GM18867 (cell line): ENCODE data around the gene UGGT2.
A peak's percentile ranks its signal among the peaks of the same experiment; 100 is the strongest.
"Not testable (repeated sequence)": the region's sequence is repeated elsewhere in the genome, so short reads cannot be mapped to it uniquely, and the experiment has no call there.

Experiments used
- ATAC-seq: cut with Tn5 transposase; IDR thresholded peaks from one replicate; pipeline ENCODE4 v1.9.1; 2021; ENCODE audit warnings: mild to moderate bottlenecking, moderate library complexity; ENCODE audit not compliant: unreplicated experiment

UGGT2 gene

DNA sequence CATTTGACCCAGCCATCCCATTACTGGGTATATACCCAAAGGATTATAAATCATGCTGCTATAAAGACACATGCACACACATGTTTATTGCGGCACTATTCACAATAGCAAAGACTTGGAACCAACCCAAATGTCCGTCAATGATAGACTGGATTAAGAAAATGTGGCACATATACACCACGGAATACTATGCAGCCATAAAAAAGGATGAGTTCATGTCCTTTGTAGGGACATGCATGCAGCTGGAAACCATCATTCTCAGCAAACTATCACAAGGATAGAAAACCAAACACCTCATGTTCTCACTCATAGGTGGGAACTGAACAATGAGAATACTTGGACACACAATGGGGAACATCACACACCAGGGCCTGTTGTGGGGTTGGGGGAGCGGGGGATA, 2.2 kb downstream of the UGGT2 start:
- not testable (repeated sequence) for ATAC-seq

DNA sequence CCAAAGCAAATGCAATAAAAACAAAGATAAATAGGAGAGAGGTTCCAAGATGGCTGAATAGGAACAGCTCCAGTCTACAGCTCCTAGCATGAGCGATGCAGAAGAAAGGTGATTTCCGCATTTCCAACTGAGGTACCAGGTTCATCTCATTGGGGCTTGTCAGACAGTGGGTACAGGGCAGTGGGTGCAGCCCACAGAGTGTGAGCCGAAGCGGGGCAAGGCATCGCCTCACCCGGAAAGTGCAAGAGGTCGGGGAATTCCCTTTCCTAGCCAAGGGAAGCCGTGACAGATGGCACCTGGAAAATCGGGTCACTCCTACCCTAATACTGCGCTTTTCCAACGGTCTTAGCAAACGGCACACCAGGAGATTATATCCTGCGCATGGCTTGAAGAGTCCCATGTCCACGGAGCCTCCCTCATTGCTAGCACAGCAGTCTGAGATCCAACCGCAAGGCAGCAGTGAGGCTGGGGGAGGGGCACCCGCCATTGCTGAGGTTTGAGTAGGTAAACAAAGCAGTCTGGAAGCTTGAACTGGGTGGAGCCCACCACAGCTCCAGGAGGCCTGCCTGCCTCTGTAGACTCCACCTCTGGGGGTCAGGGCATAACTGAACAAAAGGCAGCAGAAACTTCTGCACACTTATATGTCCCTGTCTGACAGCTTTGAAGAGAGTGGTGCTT, 6.6 kb downstream of the UGGT2 start:
- not testable (repeated sequence) for ATAC-seq

DNA sequence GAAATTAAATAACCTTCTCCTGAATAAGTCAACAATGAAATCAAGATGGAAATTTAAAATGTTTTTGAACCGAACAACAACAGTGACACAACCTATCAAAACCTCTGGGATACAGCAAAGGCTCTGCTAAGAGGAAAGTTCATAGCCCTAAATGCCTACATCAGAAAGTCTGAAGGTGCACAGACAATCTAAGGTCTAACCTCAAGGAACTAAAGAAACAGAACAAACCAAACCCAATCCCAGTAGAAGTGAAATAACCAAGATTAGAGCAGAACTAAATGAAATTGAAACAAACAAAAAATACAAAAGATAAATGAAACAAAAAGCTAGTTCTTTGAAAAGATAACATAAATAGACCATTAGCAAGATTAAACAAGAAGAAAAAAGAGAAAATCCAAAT, 9.0 kb downstream of the UGGT2 start:
- ATAC-seq, result no peak

DNA sequence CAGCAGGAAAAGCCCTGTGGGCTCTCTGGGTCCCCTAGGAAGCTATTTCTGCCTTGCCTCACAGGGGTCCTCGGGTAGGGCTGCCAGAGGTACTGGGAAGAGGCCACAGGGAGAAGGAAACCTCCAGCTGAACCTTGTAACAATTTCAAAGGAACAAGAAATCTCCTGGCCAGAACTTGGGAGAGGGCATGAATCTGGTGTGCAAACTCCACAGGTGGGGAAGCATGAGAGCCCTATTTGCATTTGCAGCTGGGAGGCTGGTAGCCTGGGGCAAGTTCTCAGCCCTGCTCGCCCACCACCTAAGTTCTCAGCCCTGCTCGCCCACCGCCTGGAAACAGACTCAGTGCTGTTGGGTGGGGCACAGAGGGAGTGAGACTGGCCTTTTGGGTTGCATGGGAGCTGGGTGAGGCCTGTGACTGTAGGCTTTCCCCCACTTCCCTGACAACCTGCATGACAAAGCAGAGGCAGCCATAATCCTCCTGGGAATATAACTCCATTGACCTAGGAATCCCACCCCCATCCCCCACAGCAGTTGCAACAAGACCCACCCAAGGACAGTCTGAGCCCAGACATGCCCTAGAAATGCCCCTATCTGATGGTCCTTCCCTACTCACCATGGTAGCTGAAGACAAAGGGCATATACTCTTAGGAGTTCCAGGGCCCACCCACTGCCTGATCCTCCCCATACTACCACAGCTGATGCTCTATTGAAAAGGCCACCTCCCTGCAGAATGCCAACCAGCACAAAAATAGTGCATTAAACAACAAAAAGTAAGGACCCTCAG, 11.7 kb downstream of the UGGT2 start:
- no peak for ATAC-seq

DNA sequence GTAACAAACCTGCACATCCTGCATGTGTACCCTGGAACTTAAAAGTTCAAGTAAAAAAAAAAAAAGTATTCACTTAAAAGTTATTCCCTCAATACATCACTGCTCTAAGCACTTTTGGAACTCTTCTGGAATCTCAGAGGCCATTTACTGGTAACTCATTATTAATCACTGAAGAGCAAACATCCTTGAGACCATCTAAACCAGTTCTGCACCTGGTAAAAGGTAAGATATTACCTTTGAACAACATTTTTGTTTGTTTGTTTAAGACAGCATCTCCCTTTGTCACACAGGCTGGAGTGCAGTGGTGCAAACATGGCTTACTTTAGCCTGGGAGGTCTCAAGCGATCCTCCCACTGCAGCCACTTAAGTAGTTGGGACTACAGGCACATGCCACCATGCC, 16.7 kb downstream of the UGGT2 start:
- no peak for ATAC-seq

DNA sequence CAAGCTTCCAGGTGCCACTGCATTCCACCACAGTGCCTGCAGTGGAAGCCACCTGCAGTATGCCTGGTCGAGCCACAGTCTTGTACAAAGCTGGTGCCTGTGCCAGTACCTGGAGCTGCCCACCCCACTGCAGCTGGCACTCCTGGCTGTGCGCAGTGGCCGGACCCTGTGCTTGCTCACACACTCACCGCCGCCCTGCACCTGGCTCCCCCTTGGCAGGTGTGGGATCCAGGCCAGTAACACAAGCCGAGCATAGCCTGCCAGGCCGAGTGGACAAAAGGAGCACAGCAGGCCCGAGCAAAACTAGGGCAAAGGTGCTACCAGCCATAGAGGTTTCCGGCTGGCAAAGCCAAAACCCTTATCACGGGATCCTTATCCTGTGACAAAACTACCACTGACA, 18.5 kb downstream of the UGGT2 start:
- ATAC-seq, result no peak

DNA sequence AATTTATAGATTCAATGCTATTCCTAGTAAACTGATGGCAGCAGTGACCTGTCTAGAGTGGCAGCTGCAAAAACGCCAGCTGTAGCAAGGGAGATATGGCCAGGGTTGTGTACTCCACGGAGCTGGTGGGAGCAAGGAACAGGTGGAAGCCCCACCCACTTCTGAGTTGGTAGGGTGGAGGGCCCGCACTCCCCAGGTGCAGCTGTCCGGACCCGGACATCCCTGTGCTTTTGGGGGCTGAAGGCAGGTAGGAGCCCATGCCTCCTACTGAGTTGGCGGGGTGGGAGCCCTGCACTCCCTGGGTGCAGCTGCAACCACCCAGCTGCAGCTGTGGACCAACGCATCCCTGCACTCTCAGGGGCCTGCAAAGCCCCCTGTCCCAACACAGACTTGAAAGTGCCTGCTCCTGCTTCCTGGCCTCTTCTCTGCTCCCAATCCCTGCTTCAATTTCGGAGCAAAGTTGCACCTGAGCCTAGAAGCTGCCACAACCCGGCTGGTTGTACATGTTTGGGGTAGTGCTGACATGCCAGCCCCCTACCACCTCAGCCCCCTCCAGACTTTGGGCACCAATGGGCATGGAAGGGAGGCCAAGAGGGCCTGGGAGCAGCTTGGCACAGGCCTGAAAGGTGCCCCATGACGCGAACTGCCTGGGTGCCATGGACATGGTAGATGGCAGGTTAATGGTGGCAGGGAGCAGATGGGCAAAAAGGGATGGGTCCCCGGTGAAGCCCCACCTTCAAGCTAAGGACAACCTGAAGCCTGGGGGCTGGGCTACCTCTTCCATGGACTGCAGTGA, 19.8 kb downstream of the UGGT2 start:
- no peak for ATAC-seq

DNA sequence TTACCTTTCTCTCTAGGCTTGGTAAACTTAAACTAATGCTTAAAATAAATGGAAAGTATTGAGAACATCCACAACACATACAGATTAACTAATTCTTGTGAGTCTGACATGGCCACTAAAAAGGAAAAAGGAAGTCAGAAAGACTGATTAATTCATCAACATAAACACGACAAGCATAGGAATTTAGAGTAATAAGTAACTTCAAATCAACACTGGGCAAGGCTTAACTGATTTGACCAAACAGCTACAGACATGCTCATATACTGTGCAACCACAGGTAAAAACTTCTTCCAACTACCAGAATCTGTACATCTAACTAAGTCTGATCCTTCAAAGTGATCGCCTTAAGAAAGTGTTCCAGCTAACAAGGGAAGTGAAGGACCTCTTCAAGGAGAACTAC, 20.5 kb downstream of the UGGT2 start:
- ATAC-seq, result no peak

DNA sequence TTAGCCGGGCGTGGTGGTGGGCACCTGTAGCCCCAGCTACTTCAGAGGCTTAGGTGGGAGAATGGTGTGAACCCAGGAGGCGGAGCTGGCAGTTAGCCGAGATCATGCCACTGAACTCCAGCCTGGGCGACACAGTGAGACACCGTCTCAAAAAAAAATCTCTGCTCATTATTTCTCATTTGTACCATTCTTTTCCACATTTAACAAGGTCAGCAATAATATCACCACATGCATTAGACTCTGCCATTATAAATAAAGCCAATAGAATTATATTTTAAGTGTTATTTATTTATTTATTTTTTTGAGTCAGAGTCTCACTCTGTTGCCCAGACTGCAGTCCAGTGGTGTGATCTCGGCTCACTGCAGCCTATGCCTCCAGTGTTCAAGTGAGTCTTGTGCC, 24.2 kb downstream of the UGGT2 start:
- no peak for ATAC-seq

DNA sequence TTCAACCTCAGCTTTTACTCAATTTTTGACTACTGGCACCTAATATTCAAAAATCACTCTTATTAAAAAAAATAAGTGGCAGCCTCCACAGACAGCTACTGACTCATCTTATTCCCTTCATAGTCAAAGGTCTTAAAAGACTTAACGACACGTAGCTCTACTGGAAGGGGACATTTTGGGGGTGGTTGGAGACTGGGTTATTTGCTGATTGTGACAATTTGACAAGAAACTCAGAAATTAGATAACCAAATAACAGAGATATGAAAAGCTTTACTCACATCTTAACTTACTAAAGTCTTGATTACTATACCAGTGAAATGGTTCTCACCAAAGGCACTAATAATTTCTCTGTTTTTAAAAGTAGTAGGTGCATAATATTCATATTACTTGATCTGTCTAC, 25.7 kb downstream of the UGGT2 start:
- no peak for ATAC-seq

DNA sequence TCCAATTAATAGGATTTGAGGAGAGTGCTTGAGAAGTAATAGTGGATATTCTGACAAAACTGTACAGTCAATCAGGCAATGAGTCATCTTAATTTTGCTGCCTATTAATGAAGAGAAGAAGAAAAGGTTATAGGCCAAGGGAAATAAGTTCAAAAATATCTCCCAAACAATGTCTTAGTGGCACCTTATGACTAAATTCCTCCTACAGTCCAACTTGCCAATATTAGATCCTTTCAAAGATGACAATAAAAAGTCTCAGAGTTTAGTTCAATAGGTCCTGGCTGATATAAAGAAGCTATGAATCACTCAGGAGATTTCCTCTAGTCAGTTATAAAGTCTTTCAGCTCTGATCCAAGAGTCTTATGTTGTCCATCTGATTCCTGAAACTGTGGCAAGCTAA, 27.9 kb downstream of the UGGT2 start:
- ATAC-seq, result no peak

DNA sequence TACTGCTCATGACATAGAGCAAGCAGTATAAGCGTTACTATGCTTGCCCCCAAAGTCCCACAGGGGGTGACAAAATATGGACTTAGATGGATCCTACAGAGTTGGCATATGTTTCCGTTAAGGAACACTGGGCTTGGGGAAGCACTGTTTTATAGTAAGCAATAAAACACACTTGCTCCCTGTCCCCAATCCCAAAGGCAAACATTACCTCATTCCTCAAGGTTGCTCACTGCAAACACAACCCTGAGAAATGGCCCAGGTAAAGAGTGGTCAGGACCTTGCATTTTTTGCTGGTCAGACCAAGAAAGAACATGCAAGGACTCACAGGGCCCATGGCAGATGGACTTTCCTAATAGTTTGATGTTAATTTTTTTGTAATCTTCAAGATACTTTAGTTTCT, 32.3 kb downstream of the UGGT2 start:
- no peak for ATAC-seq

DNA sequence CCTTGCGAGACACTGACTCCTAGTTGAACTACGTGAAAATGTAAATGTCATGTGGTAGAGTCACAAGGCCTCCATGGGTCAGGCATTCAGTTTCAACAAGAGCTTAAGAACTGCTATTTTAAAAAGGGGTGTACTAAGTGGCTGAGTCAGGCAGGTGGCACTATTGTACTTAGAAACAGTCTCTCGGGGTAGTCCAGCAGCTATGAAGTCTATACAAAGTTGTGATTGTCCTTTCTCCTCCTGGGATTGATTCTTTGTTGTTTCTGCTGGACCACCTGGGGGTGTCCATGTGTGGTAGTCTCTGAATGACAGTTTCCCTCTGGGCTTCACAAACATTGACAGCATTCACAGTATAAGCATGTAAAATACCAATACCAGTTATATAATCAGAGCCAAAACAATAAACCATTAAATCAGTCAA, 33.0 kb downstream of the UGGT2 start:
- ATAC-seq, result peak; percentile 92

DNA sequence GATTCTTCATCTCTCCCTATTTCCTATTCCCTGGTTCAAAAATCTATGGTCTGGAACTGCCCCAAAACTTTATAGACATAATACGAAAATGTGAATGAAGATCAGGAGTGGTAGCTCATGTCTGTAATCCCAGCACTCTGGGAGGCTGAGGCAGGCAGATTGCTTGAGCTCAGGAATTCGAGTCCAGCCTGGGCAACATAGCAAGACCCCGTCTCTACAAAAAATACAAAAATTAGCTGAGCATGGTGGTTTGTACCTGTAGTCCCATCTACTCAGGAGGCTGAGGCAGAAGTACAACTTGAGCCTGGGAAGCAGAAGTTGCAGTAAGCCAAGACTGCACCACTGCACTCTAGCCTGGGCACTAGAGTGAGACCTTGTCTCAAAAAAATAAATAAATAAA, 35.1 kb downstream of the UGGT2 start:
- ATAC-seq, result no peak

DNA sequence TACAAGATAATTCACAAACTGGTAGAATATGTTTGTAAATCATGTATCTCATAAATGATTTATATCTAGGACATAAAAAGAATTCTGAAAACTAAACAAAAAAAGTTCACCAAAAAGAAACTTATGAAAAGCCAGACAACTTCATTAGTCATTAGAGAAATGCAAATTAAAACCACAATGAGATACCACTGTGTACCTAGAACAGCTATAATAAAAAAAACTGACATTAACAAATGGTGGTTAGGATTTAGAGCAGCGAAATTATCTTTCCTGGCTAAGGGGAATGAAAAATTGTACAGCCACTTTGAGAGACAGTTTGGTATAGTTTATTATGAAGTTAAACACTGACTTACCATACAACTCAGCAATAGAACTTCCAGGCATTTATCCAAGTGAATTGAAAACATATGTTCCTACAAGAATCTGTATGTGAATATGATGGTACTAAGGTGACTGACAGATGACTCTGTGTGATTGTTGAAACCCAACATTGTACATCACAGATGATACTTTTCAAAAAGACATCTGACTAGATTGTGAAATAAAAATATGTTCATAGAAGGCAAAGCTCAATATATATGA, 41.8 kb downstream of the UGGT2 start:
- peak; percentile 70 for ATAC-seq

DNA sequence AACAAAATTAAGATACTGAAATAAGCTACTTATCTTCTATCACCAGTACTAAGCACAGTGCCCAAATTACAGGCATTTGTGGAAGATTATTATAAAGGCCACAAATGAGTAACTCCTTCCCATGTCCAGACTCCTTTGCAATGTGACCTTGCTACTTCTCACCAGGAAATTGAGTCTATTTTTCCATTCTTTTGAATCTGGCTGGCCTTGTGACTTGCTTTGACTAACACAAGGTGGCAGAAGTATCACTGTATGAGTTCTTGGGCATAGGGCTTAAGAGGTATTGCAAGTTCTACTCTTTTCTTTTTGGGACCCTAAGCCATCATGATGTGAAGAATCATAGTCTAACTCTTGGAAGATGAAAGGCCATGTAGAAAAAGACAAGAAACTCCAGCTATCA, 49.9 kb downstream of the UGGT2 start:
- no peak for ATAC-seq

DNA sequence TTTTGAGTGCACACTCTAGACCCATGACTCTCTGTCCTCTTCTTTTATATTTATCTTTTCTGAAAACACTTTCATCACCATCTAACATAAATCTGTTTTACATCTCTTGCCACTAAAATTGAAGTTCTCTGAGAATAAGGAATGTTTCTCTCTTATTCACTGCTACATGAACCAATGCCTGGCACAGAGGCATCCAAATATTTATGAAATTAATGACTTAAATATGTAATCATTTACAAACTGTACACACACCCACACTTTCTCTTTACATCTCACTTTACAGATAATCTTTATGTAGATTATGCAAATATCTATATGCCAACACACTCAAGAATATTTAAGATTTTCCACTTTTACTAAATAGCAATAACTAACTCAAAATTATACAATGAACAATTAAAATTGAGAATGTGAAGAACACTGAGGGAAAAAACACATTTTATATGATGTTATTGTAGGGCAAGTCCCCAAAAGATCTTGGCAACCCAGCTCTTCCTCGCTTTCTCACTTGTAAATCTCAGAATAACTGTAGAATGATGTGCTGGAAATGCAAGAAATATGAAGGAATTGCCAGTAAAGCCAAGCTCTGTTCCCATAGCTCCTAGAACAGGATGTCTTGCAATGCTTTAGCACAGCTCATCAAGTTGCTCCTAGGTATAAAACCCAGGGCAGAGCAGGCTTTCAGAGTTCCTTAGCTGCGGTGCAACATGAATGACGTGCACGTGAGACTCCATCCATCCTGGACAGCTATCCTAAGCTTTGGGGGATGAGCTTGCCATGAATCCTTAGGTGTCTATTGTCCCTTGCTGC, 50.7 kb downstream of the UGGT2 start:
- ATAC-seq, result no peak

DNA sequence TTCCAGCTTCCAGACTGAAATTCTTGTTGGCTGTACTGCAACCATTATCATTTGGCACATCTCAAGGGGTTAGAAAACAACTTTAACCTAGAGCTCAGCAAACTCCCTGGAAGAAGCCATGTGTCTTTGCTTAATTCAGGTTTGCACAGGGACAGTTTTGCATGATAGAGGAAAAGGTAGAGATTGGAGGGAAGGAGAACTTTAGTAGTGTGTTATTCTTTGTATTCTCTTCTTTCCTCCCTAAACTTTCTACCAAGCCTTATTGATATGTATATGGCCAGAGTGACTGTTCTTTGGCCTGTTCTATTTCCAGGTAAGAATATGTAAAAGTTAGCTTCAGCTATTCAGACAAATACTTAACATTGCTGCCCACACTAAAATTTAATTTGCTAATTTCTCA, 53.1 kb downstream of the UGGT2 start:
- ATAC-seq, result no peak

DNA sequence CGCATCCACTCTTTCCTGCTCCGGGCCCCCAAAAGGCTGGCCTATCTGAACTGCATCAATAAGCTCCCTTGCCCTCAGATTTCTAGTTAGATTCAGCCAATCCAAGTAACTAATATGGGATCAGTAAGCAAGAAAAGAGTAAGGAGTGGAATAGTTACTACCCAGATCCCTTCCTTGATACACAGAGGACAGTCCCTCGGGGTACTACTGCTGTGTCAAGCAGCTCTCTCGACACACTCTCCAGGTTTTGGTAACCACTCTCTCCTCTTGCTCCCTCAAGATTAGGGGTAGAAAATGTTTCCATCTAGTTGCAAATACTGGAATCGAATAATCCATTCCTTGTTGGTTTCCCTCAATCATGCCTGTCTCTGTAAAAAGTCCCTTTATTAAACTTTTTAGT, 65.4 kb downstream of the UGGT2 start:
- no peak for ATAC-seq

DNA sequence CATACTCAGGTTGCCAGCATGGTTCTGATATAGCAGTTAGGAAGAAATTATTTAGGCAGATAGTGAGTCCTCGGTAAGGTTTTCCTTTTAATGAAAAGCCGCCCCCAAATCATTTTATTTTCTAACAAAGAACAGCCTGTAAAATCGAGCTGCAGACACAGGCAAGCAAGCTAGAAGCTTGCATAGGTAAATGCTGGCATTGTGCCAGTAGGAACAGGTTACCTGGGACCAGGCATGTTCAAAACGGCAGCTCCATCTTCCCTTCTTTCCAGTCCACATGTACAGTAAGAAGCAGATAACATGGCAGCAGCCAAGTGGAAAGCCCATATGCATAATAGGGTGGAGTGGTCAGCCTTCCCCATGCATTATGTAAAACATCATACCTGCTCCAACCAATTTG, 71.1 kb downstream of the UGGT2 start:
- no peak for ATAC-seq

DNA sequence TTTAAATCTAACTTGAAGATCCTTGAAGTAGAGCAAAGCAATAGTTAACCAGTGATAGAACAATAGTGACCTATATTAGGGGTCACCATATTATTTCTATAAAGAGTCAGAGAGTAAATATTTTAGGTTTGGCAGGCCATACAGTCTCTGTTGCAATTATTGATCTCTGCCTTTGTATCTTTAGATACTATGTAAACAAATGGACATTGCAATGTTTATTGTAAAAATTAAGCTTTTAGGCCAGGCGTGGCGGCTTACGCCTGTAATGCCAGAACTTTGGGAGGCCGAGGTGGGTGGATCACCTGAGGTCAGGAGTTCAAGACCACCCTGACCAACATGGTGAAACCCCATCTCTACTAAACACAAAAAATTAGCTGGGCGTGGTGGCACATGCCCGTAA, 80.5 kb downstream of the UGGT2 start:
- not testable (repeated sequence) for ATAC-seq
